Measurements from ENCODE around the gene RACGAP1. TPM values are rescaled to one million over a fixed set of nuclear protein-coding genes. Genes with fewer than 3 reads are reported as not detected.

Gene RACGAP1
- total RNA-seq, 2 donors from 2014 or later = 49.6 to 96.6 TPM

DNA sequence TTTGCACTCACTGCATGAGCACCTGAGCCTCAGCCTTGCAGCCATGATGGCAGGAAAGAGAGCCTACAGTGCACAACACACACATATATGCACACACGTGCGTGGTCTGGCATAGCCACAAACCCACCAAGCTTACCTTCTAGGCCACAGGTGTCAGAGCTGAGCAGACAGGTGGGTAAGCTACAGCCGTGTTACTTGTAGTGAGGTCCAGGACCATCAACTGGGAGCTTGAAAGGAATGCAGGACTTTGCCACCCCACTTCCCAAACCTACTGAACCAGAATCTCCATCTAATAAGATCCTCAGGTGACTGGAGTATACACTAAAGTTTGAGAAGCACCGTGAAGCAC is 34.8 kb upstream of the RACGAP1 start:
- no peaks in the 10 kb centered on the region for H3K36me3 ChIP-seq (ENCODE audit: control insufficient read depth, insufficient read depth, low read length)
- H3K4me3 ChIP-seq (ENCODE audit: low read length) = no peak overlapping the region
- no peak for DNase-seq
- H3K27me3 ChIP-seq (ENCODE audit: control insufficient read depth, insufficient read depth, low read length, poor library complexity, severe bottlenecking) = peaks cover 66% of the 10 kb centered on the region
- no peaks in the 10 kb centered on the region for H3K9me3 Mint-ChIP-seq
- peaks cover 90% of the 10 kb centered on the region for H3K27me3 Mint-ChIP-seq (ENCODE audit: insufficient read depth)
- no peak overlapping the region for H3K27ac Mint-ChIP-seq
- H3K36me3 Mint-ChIP-seq (ENCODE audit: low read depth) = no peaks in the 10 kb centered on the region
- WGBS, 2 experiments (ENCODE audit: insufficient coverage in 1 of 2, insufficient read length in 1 of 2) = 84% methylated on average over 3 of the region's 4 CpGs; no CpG with 5 or more reads in 1 of the 2 experiments
- no peaks in the 10 kb centered on the region for H3K4me1 ChIP-seq (ENCODE audit: control insufficient read depth, insufficient read depth, low read length)
- TF ChIP-seq, protein P1, sequence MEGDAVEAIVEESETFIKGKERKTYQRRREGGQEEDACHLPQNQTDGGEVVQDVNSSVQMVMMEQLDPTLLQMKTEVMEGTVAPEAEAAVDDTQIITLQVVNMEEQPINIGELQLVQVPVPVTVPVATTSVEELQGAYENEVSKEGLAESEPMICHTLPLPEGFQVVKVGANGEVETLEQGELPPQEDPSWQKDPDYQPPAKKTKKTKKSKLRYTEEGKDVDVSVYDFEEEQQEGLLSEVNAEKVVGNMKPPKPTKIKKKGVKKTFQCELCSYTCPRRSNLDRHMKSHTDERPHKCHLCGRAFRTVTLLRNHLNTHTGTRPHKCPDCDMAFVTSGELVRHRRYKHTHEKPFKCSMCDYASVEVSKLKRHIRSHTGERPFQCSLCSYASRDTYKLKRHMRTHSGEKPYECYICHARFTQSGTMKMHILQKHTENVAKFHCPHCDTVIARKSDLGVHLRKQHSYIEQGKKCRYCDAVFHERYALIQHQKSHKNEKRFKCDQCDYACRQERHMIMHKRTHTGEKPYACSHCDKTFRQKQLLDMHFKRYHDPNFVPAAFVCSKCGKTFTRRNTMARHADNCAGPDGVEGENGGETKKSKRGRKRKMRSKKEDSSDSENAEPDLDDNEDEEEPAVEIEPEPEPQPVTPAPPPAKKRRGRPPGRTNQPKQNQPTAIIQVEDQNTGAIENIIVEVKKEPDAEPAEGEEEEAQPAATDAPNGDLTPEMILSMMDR (conservative IDR thresholded peaks at IDR 0.05) = no peak
- no peak overlapping the region for H3K4me3 Mint-ChIP-seq
- peaks cover 9% of the 10 kb centered on the region for H3K4me1 Mint-ChIP-seq
- no peaks in the 10 kb centered on the region for H3K9me3 ChIP-seq (ENCODE audit: control insufficient read depth, low read length)
- H3K27ac ChIP-seq (ENCODE audit: low read depth, low read length) = no peak overlapping the region
- H3K9ac ChIP-seq (ENCODE audit: extremely low read depth, low read length, poor library complexity, severe bottlenecking) = no peak overlapping the region

DNA sequence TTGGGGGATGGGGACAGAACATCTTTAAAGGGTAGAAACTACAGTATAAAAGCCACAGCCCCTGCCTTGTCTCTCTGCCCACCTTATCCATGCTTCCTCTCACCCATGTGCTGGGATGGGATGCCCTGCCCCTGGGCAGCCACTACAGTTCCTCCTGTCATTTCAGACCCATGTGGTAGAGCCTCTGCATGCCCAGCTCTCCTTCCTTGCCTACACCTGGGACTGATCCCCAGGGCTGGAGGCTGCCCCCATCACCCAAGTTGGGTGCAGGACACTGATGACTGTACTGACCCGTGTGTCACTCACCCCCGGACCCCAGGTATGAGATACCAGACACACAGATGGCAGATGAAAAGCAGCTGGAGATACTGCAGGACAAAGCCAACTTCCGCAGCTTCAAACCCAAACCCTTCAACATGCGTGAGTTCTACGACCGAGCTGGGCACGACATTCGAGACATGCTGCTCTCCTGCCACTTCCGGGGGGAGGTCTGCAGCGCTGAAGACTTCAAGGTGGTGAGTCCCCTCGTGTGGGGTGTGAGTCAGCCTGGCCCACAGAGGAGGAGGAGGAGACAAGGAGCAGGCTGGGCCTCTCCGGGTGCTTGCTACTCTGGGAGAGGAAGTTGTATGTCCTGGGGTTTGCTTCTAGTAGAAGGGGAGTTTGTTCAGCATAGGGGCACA is 34.3 kb upstream of the RACGAP1 start:
- Histone ChIP-seq H3K9me3 (ENCODE audit: control insufficient read depth, low read length) (no peaks in the 10 kb centered on the region), H3K36me3 (ENCODE audit: control insufficient read depth, insufficient read depth, low read length) (no peaks in the 10 kb centered on the region), H3K4me3 (ENCODE audit: low read length) (no peak overlapping the region), H3K27ac (ENCODE audit: low read depth, low read length) (no peak overlapping the region), H3K27me3 (ENCODE audit: control insufficient read depth, insufficient read depth, low read length, poor library complexity, severe bottlenecking) (peaks cover 66% of the 10 kb centered on the region), H3K9ac (ENCODE audit: extremely low read depth, low read length, poor library complexity, severe bottlenecking) (no peak overlapping the region), H3K4me1 (ENCODE audit: control insufficient read depth, insufficient read depth, low read length) (no peaks in the 10 kb centered on the region)
- Mint-ChIP-seq H3K27ac (no peak overlapping the region), H3K36me3 (ENCODE audit: low read depth) (no peaks in the 10 kb centered on the region), H3K4me1 (peaks cover 9% of the 10 kb centered on the region), H3K27me3 (ENCODE audit: insufficient read depth) (peaks cover 89% of the 10 kb centered on the region), H3K9me3 (no peaks in the 10 kb centered on the region), H3K4me3 (no peak overlapping the region)
- no peak for DNase-seq
- TF ChIP-seq, protein P1 (conservative IDR thresholded peaks at IDR 0.05) = no peak
- WGBS, 2 experiments (ENCODE audit: insufficient coverage in 1 of 2, insufficient read length in 1 of 2) = 74 to 80% methylated on average over 7 to 12 of the region's 12 CpGs

DNA sequence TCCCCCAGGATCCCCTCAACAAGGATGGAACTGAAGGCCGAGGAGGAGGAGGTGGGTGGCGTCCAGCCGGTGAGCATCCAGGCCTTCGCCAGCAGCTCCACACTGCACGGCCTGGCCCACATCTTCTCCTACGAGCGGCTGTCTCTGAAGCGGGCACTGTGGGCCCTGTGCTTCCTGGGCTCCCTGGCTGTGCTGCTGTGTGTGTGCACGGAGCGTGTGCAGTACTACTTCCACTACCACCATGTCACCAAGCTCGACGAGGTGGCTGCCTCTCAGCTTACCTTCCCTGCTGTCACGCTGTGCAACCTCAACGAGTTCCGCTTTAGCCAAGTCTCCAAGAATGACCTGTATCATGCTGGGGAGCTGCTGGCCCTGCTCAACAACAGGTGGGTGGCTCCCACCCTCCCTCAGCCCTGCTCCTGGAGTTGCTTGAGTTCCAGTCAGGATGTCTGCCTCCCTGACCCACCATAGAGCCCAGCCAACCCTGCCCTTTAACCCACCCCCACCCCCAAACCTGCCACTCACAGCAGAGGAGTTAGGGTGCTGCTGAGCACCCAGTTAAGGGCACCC is 33.5 kb upstream of the RACGAP1 start:
- peaks cover 91% of the 10 kb centered on the region for H3K27me3 Mint-ChIP-seq (ENCODE audit: insufficient read depth)
- Histone ChIP-seq H3K27me3 (ENCODE audit: control insufficient read depth, insufficient read depth, low read length, poor library complexity, severe bottlenecking) (peaks cover 69% of the 10 kb centered on the region), H3K9ac (ENCODE audit: extremely low read depth, low read length, poor library complexity, severe bottlenecking) (no peak overlapping the region), H3K9me3 (ENCODE audit: control insufficient read depth, low read length) (no peaks in the 10 kb centered on the region), H3K4me3 (ENCODE audit: low read length) (no peak overlapping the region), H3K36me3 (ENCODE audit: control insufficient read depth, insufficient read depth, low read length) (no peaks in the 10 kb centered on the region), H3K27ac (ENCODE audit: low read depth, low read length) (no peak overlapping the region), H3K4me1 (ENCODE audit: control insufficient read depth, insufficient read depth, low read length) (no peaks in the 10 kb centered on the region)
- no peak overlapping the region for H3K27ac Mint-ChIP-seq
- peaks cover 9% of the 10 kb centered on the region for H3K4me1 Mint-ChIP-seq
- no peaks in the 10 kb centered on the region for H3K36me3 Mint-ChIP-seq (ENCODE audit: low read depth)
- peak overlapping the region; percentile 69 for H3K4me3 Mint-ChIP-seq
- 91 to 94% methylated on average over 5 to 15 of the region's 15 CpGs for WGBS, 2 experiments (ENCODE audit: insufficient coverage in 1 of 2, insufficient read length in 1 of 2)
- TF ChIP-seq, protein P1 (conservative IDR thresholded peaks at IDR 0.05) = no peak
- no peak for DNase-seq
- no peaks in the 10 kb centered on the region for H3K9me3 Mint-ChIP-seq

All from endodermal cell (in vitro differentiated cells).